ENCODE results near the gene RIT2. TPM values are rescaled to one million over a fixed set of nuclear protein-coding genes. Genes with fewer than 3 reads are reported as not detected.

The RIT2 gene
- total and polyA plus RNA-seq, 3 donors from 2014 or later = 0.82 TPM; not detected in 2

DNA sequence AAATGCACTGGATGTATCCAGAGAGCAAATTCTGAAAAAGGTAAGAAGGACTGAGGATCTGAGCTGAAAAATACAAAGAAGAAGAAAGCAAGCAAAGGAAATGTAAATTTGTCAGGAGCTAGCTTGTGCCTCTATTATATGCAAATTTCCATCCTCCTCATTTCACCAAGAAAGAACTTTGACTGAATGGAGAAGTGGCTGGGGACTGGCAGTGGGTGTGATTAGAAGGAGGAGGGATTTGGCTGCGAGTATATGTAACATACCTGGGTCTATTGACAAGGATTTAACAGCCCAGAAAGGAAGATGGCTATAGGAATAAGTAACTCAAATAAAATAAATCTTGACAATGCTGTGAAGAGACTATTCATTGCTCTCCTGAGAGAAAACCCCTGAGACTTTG, 19.4 kb upstream of the RIT2 start:
- intact Hi-C loops (cut with DNase I; ENCODE audit: low total_unique reads) = no loop called here
- TF ChIP-seq, protein P1, sequence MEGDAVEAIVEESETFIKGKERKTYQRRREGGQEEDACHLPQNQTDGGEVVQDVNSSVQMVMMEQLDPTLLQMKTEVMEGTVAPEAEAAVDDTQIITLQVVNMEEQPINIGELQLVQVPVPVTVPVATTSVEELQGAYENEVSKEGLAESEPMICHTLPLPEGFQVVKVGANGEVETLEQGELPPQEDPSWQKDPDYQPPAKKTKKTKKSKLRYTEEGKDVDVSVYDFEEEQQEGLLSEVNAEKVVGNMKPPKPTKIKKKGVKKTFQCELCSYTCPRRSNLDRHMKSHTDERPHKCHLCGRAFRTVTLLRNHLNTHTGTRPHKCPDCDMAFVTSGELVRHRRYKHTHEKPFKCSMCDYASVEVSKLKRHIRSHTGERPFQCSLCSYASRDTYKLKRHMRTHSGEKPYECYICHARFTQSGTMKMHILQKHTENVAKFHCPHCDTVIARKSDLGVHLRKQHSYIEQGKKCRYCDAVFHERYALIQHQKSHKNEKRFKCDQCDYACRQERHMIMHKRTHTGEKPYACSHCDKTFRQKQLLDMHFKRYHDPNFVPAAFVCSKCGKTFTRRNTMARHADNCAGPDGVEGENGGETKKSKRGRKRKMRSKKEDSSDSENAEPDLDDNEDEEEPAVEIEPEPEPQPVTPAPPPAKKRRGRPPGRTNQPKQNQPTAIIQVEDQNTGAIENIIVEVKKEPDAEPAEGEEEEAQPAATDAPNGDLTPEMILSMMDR (IDR thresholded peaks at IDR 0.05) = no peak
- TF ChIP-seq POLR2A (IDR thresholded peaks at IDR 0.05) = no peak
- no peak overlapping the region for H3K4me3 ChIP-seq
- H3K9me3 ChIP-seq = no peaks in the 10 kb centered on the region
- no peak for DNase-seq
- no peaks in the 10 kb centered on the region for H3K27me3 ChIP-seq
- H3K27ac ChIP-seq = no peak overlapping the region
- WGBS, 2 donors = 78 to 82% methylated on average over 1 of the region's 1 CpG
- no peaks in the 10 kb centered on the region for H3K36me3 ChIP-seq (ENCODE audit: low read depth, missing control alignments)
- no peaks in the 10 kb centered on the region for H3K4me1 ChIP-seq

DNA sequence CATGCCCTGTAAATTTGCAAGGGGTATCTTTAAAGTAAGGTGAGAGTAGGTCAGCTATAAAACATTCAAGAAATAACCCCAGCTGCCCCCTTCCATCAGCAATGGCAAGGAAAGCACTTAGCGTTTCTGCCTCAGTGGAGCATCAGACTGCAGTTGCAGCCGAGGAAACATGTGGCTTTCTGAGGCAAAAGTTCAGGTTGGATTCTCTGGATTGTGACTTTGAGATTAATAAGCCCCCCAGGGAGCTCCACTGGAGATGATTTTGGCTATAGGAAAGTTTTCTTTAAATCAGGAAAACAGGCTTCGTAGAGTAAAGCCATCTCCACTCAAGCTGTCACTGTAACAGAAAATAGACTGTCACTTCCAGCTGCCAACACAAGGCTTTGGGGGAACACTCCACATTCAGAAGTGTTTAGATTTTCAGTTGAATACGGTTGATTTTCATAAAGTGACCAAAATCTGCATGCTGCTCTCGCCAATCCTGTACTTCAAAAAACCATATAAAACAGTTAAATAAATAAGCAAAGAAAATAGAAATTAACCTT, 15.3 kb upstream of the RIT2 start:
- Histone ChIP-seq H3K36me3 (ENCODE audit: low read depth, missing control alignments) (no peaks in the 10 kb centered on the region), H3K9me3 (no peaks in the 10 kb centered on the region), H3K27ac (no peak overlapping the region), H3K27me3 (no peaks in the 10 kb centered on the region), H3K4me3 (no peak overlapping the region), H3K4me1 (no peaks in the 10 kb centered on the region)
- TF ChIP-seq, protein P1 (IDR thresholded peaks at IDR 0.05) = no peak
- TF ChIP-seq POLR2A (IDR thresholded peaks at IDR 0.05) = no peak
- intact Hi-C loops (cut with DNase I; ENCODE audit: low total_unique reads) = no loop called here
- DNase-seq = no peak
- WGBS, 2 donors = 54 to 59% methylated on average over 5 of the region's 5 CpGs

DNA sequence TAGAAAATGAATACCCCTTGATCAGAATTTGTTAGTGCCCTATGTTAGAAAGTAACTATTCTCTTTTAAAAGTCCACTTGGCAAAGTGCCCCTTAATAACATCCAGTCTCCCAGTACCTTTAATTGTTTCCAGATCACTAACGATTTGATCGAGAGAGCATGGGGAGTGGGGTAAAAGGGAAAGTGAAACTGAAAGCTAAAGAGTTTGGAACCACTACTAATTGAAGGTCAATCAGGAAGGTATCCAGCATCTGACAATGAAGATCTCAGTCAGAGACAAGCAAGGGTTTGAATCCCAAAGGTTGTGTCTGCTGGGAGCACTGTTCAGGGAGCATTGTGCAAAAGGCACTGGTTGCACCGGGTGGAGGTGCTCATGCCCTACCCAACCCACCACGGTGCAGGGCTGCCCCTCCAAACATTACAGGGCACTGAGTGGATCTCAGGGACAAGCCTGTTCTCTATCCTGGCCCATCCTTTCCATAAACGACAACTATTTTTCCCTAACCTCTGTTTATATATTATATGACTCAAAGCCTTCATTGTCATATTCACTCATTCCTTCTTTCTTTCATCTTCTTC, 14.6 kb upstream of the RIT2 start:
- Histone ChIP-seq H3K4me1 (no peaks in the 10 kb centered on the region), H3K27me3 (no peaks in the 10 kb centered on the region), H3K36me3 (ENCODE audit: low read depth, missing control alignments) (no peaks in the 10 kb centered on the region), H3K27ac (no peak overlapping the region), H3K4me3 (no peak overlapping the region), H3K9me3 (no peaks in the 10 kb centered on the region)
- no peak for DNase-seq
- intact Hi-C loops (cut with DNase I; ENCODE audit: low total_unique reads) = no loop called here
- 57 to 60% methylated on average over 5 of the region's 5 CpGs for WGBS, 2 donors
- TF ChIP-seq POLR2A (IDR thresholded peaks at IDR 0.05) = no peak
- TF ChIP-seq, protein P1 (IDR thresholded peaks at IDR 0.05) = no peak

DNA sequence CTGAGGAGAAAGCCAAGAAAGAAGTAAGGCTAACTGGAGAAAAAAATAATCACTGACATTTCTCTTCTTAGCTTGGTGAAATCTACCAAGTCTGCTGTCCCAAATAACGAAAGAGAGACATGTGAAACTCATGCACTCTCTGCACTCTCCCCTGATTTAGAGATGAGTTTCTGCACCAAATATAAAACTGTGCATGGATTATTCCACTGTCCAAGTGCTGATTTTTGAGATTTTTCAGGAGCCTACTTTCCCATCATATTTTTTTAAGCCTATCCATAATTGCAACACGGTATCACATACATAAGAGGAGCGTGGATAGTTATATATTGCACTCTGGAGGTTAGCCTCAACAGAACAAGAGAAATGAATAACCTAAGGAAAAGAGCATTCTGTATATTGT, 10.0 kb upstream of the RIT2 start:
- Histone ChIP-seq H3K27me3 (no peaks in the 10 kb centered on the region), H3K27ac (no peak overlapping the region), H3K4me1 (no peaks in the 10 kb centered on the region), H3K4me3 (no peak overlapping the region), H3K36me3 (ENCODE audit: low read depth, missing control alignments) (no peaks in the 10 kb centered on the region), H3K9me3 (no peaks in the 10 kb centered on the region)
- DNase-seq = no peak
- no peak for TF ChIP-seq POLR2A (IDR thresholded peaks at IDR 0.05)
- TF ChIP-seq, protein P1 (IDR thresholded peaks at IDR 0.05) = no peak
- intact Hi-C loops (cut with DNase I; ENCODE audit: low total_unique reads) = no loop called here
- WGBS, 2 donors = 70 to 85% methylated on average over 3 of the region's 3 CpGs

DNA sequence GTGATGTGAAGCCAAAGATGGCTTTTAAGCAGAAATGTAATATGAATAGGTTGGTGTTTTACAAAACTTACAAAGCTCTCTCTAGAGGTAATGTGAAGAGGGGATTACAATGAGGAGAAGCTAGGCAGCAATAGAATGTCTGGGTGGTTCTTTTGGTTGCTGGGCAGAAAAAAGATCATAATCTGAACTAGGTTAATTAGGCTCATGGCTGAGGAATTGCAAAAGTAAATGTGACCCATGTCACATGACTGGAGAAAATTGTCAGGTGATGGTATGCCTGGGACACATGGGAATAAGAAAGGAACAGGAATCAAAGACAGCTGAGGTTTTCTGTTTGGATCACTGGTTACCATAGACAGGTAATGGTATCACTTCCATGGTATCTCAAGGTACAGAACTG, 7.5 kb upstream of the RIT2 start:
- intact Hi-C loops (cut with DNase I; ENCODE audit: low total_unique reads) = no loop called here
- Histone ChIP-seq H3K27ac (no peak overlapping the region), H3K4me1 (no peaks in the 10 kb centered on the region), H3K36me3 (ENCODE audit: low read depth, missing control alignments) (no peaks in the 10 kb centered on the region), H3K27me3 (no peaks in the 10 kb centered on the region), H3K9me3 (no peaks in the 10 kb centered on the region), H3K4me3 (no peak overlapping the region)
- no peak for DNase-seq
- TF ChIP-seq POLR2A (IDR thresholded peaks at IDR 0.05) = no peak
- TF ChIP-seq, protein P1 (IDR thresholded peaks at IDR 0.05) = no peak
